Right lung (tissue), 5 donors: ENCODE data around the gene SF3B5. TPM values are rescaled to one million over a fixed set of nuclear protein-coding genes. Genes with fewer than 3 reads are reported as not detected.
"Not testable (repeated sequence)": the region's sequence is repeated elsewhere in the genome, so short reads cannot be mapped to it uniquely, and the experiment has no call there.

Experiments used
- DNase-seq, 2 donors: peaks; one replicate each; pipeline ENCODE4 v3.0.0-alpha.2; 2013
- polyA plus RNA-seq, 5 donors: library from polyadenylated mRNA; unstranded; fragments of 120-200 nt; gene quantifications; one replicate each; pipeline versions ENCODE4 v1.2.1 to v1.2.3, GENCODE V29; 2013; ENCODE audit warnings: inconsistent platforms in 1 of 5, low replicate concordance in 1 of 5; ENCODE audit not compliant: insufficient read length in 5 of 5, insufficient read depth in 1 of 5

The SF3B5 gene
- polyA plus RNA-seq, 5 donors = 108 to 159 (median 116) TPM

DNA sequence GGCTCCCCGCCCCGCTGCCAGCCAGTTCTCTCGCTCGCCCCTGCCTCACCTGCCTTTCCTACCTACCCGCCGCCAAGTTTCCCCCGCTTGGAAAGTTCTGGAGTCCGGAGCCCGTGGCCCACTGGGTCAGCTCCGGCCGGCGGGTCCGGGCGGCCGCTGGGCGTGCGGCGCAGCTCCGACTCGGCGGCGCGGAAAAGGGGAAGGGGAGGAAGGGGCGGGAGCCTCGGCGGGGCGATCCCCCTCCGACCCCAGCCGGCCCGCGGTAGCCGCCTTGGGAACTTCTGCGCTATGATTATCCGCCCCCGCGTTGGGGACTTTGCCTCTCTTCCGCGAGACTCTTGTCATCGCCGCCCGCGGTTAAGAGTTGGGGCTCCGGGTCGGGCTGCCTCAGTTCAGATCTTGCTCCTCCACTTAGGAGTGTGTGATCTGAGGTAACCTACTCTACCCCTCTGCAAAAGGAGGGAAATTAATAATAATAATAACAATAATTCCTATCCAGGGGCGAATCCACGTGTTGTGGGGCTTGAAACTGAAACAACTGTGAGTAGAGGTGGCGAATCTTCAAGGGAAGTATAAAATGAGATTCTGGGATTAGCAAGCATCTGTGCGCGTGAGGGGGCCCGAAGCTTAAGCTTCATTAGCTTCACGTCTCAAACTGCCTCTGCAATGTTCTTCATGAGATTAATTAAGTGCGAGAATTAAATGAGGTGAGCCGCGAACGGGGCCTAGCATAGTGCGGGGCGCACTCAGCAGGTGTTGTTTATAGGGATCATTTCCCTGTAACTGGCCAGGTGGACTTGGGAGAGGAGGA is 30.8 kb downstream of the SF3B5 start:
- peak in 1 of 2 donors; percentile 13 for DNase-seq

GRCh38 chr6:144063744-144064401 is 31.5 kb downstream of the SF3B5 start:
- peak; percentile 73 to 76 for DNase-seq

DNA sequence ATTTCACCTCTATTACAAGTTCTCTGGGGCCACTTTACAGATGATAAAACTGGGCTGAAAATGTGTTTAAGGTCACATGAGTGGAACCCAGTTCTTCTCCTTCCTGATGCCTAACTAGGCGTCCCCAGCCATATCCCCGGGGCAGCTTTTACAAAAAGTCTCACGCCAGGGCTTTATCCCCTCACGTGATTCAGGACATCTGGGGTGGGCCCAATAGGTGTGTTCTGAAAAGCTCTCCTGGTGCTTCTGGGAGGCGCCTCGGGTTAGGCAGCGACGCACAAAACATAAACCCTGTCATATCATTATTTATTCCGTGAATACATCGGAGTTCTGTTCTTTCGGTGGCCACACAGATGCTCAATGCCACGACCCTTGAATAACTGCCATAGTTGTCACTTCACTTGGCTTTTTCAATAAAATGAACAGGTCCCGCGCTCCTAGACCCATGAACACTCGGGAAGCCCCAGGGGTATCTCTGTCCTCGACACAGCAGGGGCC is 32.1 kb downstream of the SF3B5 start:
- no peak for DNase-seq

- no peak for DNase-seq
Measured at GRCh38 chr6:144062786-144063185, 32.6 kb downstream of the SF3B5 start.

DNA sequence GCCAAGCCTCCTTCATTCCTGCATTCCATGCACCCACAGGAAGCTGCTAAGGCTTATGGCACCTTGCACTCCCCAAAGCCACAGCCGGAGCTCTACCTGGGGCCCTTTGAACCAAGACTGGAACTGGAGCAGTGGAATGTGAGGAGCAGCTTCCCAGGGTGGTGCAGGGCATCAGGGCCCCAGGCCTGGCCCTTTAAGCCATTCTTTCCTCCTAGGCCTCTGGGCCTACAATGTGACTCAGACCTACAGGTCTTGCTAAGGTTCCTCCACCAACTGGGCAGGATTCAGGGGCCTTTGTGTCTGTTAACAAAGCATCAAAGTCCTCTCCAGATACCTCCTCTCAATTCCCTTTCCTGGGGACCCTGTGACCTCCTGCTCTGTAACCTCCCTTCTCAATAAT is 36.2 kb downstream of the SF3B5 start:
- DNase-seq = no peak

- no peak for DNase-seq
Measured at GRCh38 chr6:144055121-144055931, 40.0 kb downstream of the SF3B5 start.

- DNase-seq = no peak
Measured at GRCh38 chr6:144053601-144054000, 41.8 kb downstream of the SF3B5 start.

DNA sequence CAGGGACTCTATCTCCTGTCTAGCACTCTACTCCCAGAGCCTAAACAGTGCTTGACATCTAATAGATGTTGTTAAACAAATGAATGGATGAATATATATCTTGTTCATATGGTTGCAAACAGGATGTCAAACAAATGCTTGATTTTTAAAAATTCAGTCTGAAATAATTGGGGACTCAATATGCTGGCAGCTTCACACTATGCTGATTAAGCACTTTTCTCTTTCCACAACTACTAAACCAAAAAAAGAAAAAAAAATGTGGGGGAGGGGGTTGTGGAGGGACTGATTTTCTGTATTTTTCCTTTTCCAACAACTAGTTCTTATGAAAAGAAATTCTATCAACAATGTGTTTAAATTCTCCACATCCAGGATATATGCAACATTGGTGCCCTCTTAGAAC is 42.9 kb downstream of the SF3B5 start:
- DNase-seq = no peak

DNA sequence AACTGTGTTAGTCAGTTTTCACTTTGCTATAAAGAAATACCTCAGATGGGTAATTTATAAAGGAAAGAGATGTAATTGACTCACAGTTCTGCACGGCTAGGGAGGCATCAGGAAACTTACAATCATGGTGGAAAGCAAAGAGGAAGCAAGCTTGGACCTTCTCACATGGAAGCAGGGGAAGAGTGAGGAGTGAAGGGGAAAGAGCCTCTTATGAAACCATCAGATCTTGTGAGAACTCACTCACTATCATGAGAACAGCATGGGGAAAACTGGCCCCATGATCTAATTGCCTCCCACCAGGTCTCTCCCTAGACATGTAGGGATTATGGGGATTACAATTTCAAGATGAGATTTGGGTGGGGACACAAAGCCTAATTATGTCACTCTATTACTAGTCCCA is 46.0 kb downstream of the SF3B5 start:
- DNase-seq = no peak

DNA sequence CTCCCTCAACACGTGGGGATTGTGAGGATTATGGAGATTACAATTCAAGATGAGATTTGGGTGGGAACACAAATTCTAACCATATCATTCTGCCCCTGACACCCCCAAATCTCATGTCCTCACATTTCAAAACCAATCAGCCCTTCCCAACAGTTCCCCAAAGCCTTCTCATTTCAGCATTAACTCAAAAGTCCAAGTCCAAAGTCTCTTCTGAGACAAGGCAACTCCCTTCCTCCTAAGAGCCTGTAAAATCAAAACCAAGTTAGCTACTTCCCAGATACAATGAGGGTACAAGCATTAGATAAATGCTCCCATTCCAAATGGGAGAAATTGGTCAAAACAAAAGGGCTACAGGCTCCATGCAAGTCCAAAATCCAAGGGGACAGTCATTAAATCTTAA is 47.7 kb downstream of the SF3B5 start:
- no peak for DNase-seq

- not testable (repeated sequence) for DNase-seq
Measured at GRCh38 chr6:144046672-144047071, 48.7 kb downstream of the SF3B5 start.

DNA sequence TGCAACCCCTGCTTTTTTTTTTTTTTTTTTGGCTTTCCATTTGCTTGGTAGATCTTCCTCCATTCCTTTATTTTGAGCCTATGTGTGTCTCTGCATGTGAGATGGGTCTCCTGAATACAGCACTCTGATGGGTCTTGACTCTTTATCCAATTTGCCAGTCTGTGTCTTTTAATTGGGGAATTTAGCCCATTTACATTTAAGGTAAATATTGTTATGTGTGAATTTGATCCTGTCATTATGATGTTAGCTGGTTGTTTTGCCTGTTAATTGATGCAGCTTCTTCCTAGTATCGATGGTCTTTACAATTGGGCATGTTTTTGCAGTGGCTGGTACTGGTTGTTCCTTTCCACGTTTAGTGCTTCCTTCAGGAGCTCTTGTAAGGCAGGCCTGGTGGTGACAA is 50.4 kb downstream of the SF3B5 start:
- DNase-seq = not testable (repeated sequence)

Other genes with a start within 250 kb of the SF3B5 start
- not detected for gene ZC2HC1B, start 231.1 kb downstream of the SF3B5 start, polyA plus RNA-seq
- gene PLAGL1, start 87.3 kb downstream of the SF3B5 start, polyA plus RNA-seq = 100 to 1,000 TPM; 124 to 186 (median 126) TPM
- gene STX11, start 54.9 kb upstream of the SF3B5 start, polyA plus RNA-seq = 1 to 10 TPM; 2.0 to 3.0 (median 2.2) TPM
- 100 to 1,000 TPM; 107 to 198 (median 179) TPM for gene UTRN, start 189.8 kb upstream of the SF3B5 start, polyA plus RNA-seq